ENCODE results near the gene VGLL1. TPM values are rescaled to one million over a fixed set of nuclear protein-coding genes. Genes with fewer than 3 reads are reported as not detected.

VGLL1 gene
- total RNA-seq, 2 experiments from 2014 or later: not detected

DNA sequence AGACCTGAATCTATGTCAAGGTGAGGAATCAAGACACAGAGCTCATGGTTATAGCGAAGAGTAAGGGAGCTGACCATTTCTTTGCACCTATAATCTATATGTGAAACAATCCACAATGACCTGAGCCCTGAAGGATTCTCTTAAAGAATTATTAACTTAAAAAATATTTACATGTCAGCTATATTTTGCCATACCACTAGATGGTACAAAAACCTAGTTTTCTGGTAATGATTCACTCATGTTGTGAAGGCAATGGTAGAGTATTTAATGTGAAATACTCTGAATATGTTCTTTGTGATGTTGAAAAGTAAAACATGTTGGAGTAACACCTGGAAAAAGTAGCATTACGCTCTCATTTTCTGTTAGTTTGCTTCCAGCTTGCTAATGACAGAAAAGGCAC, 40.0 kb downstream of the VGLL1 start:
- ChIA-PET CTCF (interaction anchor here (1.3 to 1.4 kb wide), 2 partner anchors 47 to 125 kb away, joined by 3 to 5 read pairs; no protein-coding TSS in a partner anchor), POLR2A (interaction anchor here (0.5 kb wide), 1 partner anchor 185 kb away, joined by 3 read pairs; no protein-coding TSS in a partner anchor)
- Mint-ChIP-seq H3K4me3 (no peak overlapping the region), H3K4me1 (ENCODE audit: low read depth) (peaks cover 15% of the 10 kb centered on the region), H3K36me3 (ENCODE audit: low read depth) (no peaks in the 10 kb centered on the region), H3K27ac (peak overlapping the region; percentile 9), H3K27me3 (ENCODE audit: low read depth) (no peaks in the 10 kb centered on the region), H3K9me3 (ENCODE audit: insufficient read depth) (no peaks in the 10 kb centered on the region)
- no peak for ATAC-seq
- DNase-seq: no peak

DNA sequence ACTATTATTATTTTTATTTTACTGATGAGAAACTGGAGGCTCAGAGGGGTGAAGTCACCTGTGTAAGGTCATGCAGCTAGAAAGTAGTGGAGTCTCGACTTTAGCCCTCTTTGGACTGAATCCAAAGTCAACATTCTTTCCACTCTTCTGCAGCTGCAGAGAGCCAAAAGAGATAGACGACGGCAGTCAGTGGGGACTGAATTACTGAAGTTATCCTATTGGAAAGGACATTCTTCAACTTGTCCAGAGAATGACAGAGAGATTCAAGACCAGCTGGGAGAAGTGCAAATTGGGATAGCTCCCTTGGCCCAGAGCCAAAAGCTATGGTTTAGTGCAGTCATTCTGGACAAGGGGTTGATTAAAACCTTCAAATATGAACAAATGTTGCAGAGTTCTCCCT, 42.5 kb downstream of the VGLL1 start:
- CTCF ChIA-PET: interaction anchor here (0.8 to 4.0 kb wide), 3 partner anchors 12 to 136 kb away, joined by 3 to 34 read pairs (median 3); no protein-coding TSS in a partner anchor
- Mint-ChIP-seq H3K36me3 (ENCODE audit: low read depth) (no peaks in the 10 kb centered on the region), H3K27ac (no peak overlapping the region), H3K4me3 (no peak overlapping the region), H3K27me3 (ENCODE audit: low read depth) (no peaks in the 10 kb centered on the region), H3K9me3 (ENCODE audit: insufficient read depth) (no peaks in the 10 kb centered on the region), H3K4me1 (ENCODE audit: low read depth) (peaks cover 29% of the 10 kb centered on the region)
- DNase-seq (no peak), ATAC-seq (no peak)
- POLR2A ChIA-PET: no interaction called here

DNA sequence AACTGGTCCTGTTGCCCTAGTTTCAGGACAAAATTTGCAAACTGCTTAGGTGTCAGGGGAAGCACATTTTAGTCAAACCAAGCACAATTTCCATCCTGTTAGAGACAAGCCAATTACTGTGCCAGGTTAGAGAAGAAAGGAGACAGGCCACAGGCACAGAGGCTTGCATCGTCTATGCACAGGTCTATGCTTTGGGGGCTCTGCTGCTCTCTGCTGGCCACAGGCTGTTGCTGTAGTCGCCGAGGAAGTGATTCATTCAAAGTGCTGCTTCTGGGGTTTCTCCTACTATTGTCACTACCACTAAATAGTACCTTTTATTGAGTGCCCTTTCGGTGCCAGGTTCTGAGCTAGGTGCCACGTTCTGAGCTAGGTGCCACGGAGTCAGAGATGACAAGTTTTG, 45.5 kb downstream of the VGLL1 start:
- Mint-ChIP-seq H3K27me3 (ENCODE audit: low read depth) (no peaks in the 10 kb centered on the region), H3K4me3 (no peak overlapping the region), H3K36me3 (ENCODE audit: low read depth) (no peaks in the 10 kb centered on the region), H3K4me1 (ENCODE audit: low read depth) (peaks cover 24% of the 10 kb centered on the region), H3K27ac (peak overlapping the region; percentile 76), H3K9me3 (ENCODE audit: insufficient read depth) (no peaks in the 10 kb centered on the region)
- peak; percentile 84 for DNase-seq
- ChIA-PET CTCF (interaction anchor here (0.6 to 4.0 kb wide), 31 partner anchors 9 to 240 kb away, joined by 3 to 34 read pairs (median 4); no protein-coding TSS in a partner anchor), POLR2A (no interaction called here)
- ATAC-seq: peak; percentile 99

DNA sequence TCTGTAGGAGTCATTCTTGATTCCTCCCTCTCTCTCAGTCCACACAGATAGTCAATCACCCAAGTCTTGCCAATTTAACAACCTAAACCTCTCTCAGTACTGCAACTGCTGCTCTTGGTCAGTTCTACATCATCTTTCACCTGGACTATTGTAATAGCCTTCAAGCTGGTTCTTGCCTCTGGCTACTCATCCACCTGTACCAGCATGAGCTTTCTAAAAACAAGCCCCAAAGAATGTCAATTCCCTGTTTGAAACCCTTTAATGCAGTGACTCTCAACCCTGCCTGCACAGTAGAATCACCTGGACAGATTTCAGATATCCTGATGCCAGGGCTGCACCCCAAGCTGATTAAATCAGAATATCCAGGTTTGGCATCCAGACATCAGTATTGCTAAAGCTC, 48.3 kb downstream of the VGLL1 start:
- ChIA-PET CTCF (interaction anchor here (1.4 kb wide), 1 partner anchor 114 kb away, joined by 5 read pairs; no protein-coding TSS in a partner anchor), POLR2A (interaction anchor here (1.4 kb wide), 1 partner anchor 300 kb away, joined by 4 read pairs; the partner anchor contains the start of gene RBMX)
- Mint-ChIP-seq H3K4me3 (no peak overlapping the region), H3K27ac (no peak overlapping the region), H3K4me1 (ENCODE audit: low read depth) (peaks cover 30% of the 10 kb centered on the region), H3K9me3 (ENCODE audit: insufficient read depth) (no peaks in the 10 kb centered on the region), H3K36me3 (ENCODE audit: low read depth) (no peaks in the 10 kb centered on the region), H3K27me3 (ENCODE audit: low read depth) (no peaks in the 10 kb centered on the region)
- DNase-seq (no peak), ATAC-seq (no peak)

DNA sequence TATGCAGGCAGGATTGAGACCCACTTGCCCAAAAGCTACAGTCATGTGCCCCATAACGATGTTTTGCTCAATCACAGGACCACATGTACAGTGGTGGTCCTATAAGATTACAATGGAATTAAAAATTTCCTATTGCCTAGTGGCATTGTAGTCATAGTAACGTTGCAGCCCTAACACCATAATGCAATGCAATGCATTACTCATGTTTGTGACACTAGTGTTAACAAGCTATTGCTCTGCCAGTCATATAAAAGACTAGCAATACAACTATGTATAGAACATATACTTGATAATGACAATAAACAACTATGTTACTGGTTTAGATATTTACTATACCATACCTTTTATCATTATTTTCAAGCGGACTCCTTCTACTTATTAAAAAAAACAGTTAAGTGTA, 50.6 kb downstream of the VGLL1 start:
- no peak overlapping the region for H3K4me3 Mint-ChIP-seq
- H3K27ac Mint-ChIP-seq: no peak overlapping the region
- peaks cover 45% of the 10 kb centered on the region for H3K4me1 Mint-ChIP-seq (ENCODE audit: low read depth)
- ChIA-PET CTCF (interaction anchor here (0.7 to 1.1 kb wide), 2 partner anchors 114 to 342 kb away, joined by 3 to 4 read pairs; no protein-coding TSS in a partner anchor), POLR2A (no interaction called here)
- H3K36me3 Mint-ChIP-seq (ENCODE audit: low read depth): no peaks in the 10 kb centered on the region
- no peaks in the 10 kb centered on the region for H3K9me3 Mint-ChIP-seq (ENCODE audit: insufficient read depth)
- no peaks in the 10 kb centered on the region for H3K27me3 Mint-ChIP-seq (ENCODE audit: low read depth)
- ATAC-seq (no peak), DNase-seq (no peak)

DNA sequence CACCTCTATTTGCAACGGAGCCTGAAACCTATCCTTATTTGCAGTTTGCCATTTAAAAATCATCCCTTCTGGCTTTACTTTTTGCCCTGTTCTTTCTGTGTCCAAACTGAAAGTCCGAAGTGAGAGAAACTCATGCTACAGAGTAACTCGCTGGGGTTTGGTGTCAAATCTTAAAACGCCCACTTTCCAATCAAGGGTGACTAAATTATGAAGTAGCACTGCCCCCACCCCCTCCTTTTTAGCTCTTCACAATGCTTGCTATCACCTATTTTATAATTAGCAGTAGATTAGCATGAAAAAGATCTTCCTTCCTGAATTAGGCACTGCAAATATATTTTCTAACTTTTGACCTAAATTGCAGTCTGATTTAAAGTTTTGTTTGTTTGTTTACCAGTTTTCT, 52.5 kb downstream of the VGLL1 start:
- no peaks in the 10 kb centered on the region for H3K27me3 Mint-ChIP-seq (ENCODE audit: low read depth)
- CTCF ChIA-PET: interaction anchor here (0.8 to 0.9 kb wide), 2 partner anchors 11 to 110 kb away, joined by 3 to 4 read pairs; no protein-coding TSS in a partner anchor

DNA sequence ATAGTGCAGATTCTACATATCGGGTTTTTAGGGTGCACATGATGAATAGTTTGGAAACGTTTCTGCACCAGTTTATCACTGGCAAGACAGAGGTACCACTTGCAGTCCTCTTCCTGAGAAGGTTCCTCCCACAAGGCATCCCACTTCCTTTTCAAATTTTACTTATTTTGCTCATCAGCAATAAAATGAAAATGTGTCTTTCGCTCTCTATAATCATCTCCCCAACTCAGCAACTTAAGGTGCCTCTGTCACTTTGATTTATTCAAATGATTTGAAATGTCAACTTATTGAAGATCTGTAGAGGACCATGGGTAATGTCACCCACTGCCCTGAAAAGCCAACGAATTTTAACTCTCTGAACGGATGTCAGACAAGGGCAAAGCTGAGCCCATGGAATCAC, 53.2 kb downstream of the VGLL1 start:
- Mint-ChIP-seq H3K36me3 (ENCODE audit: low read depth) (no peaks in the 10 kb centered on the region), H3K27ac (peak overlapping the region; percentile 90), H3K27me3 (ENCODE audit: low read depth) (no peaks in the 10 kb centered on the region), H3K4me1 (ENCODE audit: low read depth) (peaks cover 57% of the 10 kb centered on the region), H3K4me3 (peak overlapping the region; percentile 52), H3K9me3 (ENCODE audit: insufficient read depth) (no peaks in the 10 kb centered on the region)
- no peak for DNase-seq
- CTCF ChIA-PET: interaction anchor here (0.8 to 1.3 kb wide), 3 partner anchors 12 to 110 kb away, joined by 3 to 4 read pairs (median 3); no protein-coding TSS in a partner anchor
- ATAC-seq: no peak
- POLR2A ChIA-PET: no interaction called here

More for the DNA sequence above, 52.5 kb downstream of the VGLL1 start:
- H3K27ac Mint-ChIP-seq: peak overlapping the region; percentile 4
- H3K4me3 Mint-ChIP-seq: no peak overlapping the region
- no peak for DNase-seq
- ATAC-seq: no peak
- H3K9me3 Mint-ChIP-seq (ENCODE audit: insufficient read depth): no peaks in the 10 kb centered on the region
- H3K36me3 Mint-ChIP-seq (ENCODE audit: low read depth): no peaks in the 10 kb centered on the region
- H3K4me1 Mint-ChIP-seq (ENCODE audit: low read depth): peaks cover 51% of the 10 kb centered on the region
- POLR2A ChIA-PET: no interaction called here

DNA sequence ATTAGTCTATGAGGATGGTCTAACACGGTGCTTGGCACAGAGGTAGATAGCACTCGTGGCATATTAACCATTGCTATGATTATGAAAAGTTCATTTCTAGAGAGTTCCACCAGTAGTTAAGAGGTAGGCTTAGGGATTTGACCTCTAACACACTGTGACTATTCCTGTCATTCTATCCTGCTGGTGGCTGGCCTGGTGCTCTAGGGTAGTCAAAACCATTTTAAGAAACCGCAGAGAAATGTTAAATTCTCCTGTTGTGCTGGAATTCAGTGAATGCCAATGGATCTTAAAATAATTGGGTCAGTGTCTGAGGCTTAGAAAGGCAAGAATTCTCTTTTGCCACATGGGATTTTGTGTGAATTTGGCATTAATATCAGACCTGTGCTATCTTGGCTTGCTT, 53.9 kb downstream of the VGLL1 start:
- ATAC-seq: no peak
- ChIA-PET CTCF (interaction anchor here (1.0 to 1.6 kb wide), 6 partner anchors 8 to 109 kb away, joined by 3 to 8 read pairs (median 4); no protein-coding TSS in a partner anchor), POLR2A (interaction anchor here (1.9 kb wide), 1 partner anchor 295 kb away, joined by 6 read pairs; the partner anchor contains the start of gene RBMX)
- Mint-ChIP-seq H3K27me3 (ENCODE audit: low read depth) (no peaks in the 10 kb centered on the region), H3K36me3 (ENCODE audit: low read depth) (no peaks in the 10 kb centered on the region), H3K9me3 (ENCODE audit: insufficient read depth) (no peaks in the 10 kb centered on the region), H3K27ac (peak overlapping the region; percentile 90), H3K4me1 (ENCODE audit: low read depth) (peaks cover 58% of the 10 kb centered on the region), H3K4me3 (no peak overlapping the region)
- DNase-seq: no peak

DNA sequence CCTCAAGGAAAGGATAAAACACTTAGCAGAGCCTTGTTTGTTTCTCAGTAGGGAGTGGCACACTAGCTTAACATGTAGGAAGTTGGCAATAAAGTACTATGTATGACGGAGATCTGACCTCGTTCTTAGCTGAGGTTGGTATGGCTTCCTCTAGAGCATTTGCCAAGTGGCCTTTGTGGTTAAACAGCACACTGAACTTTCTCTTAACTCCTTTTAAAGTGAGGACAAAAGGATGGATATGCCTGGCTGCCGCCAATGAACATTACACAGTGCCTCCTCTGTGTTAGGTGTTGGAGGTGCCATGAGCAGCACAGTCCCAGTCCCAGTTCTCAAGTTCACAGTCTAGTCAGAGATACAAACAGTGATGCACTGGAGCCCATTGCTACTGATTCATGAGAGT, 54.4 kb downstream of the VGLL1 start:
- H3K27me3 Mint-ChIP-seq (ENCODE audit: low read depth): no peaks in the 10 kb centered on the region
- ChIA-PET POLR2A (interaction anchor here (1.9 kb wide), 1 partner anchor 294 kb away, joined by 6 read pairs; the partner anchor contains the start of gene RBMX), CTCF (interaction anchor here (1.0 to 1.6 kb wide), 6 partner anchors 8 to 108 kb away, joined by 3 to 8 read pairs (median 4); no protein-coding TSS in a partner anchor)
- DNase-seq (peak; percentile 44), ATAC-seq (peak; percentile 78)
- H3K36me3 Mint-ChIP-seq (ENCODE audit: low read depth): no peaks in the 10 kb centered on the region
- H3K9me3 Mint-ChIP-seq (ENCODE audit: insufficient read depth): no peaks in the 10 kb centered on the region
- H3K27ac Mint-ChIP-seq: peak overlapping the region; percentile 90
- H3K4me3 Mint-ChIP-seq: no peak overlapping the region
- peaks cover 58% of the 10 kb centered on the region for H3K4me1 Mint-ChIP-seq (ENCODE audit: low read depth)

DNA sequence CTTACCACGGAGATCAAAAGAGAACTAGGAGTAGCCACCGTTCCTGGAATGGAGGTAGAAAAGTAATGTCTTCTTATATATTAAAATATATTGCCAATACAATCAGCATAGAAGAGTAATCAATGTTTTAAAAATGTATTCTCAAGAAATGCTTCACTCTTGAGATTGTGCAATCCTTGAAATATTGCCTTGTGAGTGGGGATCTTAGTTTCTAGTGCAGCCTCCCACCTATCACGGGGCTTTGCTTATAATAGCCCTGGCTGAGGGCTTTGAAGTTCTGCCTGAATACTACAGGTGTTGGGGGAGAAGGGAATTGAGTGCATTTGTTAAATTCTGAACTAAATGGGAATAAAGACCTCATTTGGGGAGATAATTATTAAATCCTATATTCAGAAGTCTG, 55.5 kb downstream of the VGLL1 start:
- ChIA-PET CTCF (interaction anchor here (1.6 kb wide), 1 partner anchor 9 kb away, joined by 8 read pairs; no protein-coding TSS in a partner anchor), POLR2A (interaction anchor here (1.9 kb wide), 1 partner anchor 293 kb away, joined by 6 read pairs; the partner anchor contains the start of gene RBMX)
- DNase-seq (no peak), ATAC-seq (no peak)
- H3K9me3 Mint-ChIP-seq (ENCODE audit: insufficient read depth): no peaks in the 10 kb centered on the region
- no peaks in the 10 kb centered on the region for H3K27me3 Mint-ChIP-seq (ENCODE audit: low read depth)
- H3K4me3 Mint-ChIP-seq: peak overlapping the region; percentile 55
- H3K27ac Mint-ChIP-seq: peak overlapping the region; percentile 90
- no peaks in the 10 kb centered on the region for H3K36me3 Mint-ChIP-seq (ENCODE audit: low read depth)
- peaks cover 58% of the 10 kb centered on the region for H3K4me1 Mint-ChIP-seq (ENCODE audit: low read depth)

DNA sequence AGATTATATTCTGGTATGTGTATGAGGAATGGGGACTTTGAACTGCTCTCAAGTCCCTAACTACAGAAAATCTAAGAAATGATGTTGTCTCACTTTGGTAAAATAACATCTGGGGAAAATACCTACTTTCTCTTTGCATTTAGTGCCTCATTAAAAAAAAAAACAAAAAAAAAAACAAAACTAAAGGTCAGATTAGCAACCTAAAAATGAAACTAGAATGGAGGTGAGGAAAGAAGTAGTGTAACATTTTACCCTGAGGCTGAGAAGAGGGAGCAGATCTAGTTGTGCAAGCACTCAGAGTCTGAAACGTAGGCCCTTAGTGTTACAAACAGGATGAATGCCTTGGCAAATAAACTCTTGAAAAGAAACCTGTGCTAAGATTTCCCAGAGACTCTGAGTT, 56.0 kb downstream of the VGLL1 start:
- H3K27ac Mint-ChIP-seq: peak overlapping the region; percentile 90
- no peaks in the 10 kb centered on the region for H3K36me3 Mint-ChIP-seq (ENCODE audit: low read depth)
- no peak for DNase-seq
- CTCF ChIA-PET: interaction anchor here (1.0 to 1.4 kb wide), 4 partner anchors 10 to 107 kb away, joined by 3 to 4 read pairs (median 3); no protein-coding TSS in a partner anchor
- no peaks in the 10 kb centered on the region for H3K9me3 Mint-ChIP-seq (ENCODE audit: insufficient read depth)
- no peaks in the 10 kb centered on the region for H3K27me3 Mint-ChIP-seq (ENCODE audit: low read depth)
- ATAC-seq: peak; percentile 57
- peak overlapping the region; percentile 55 for H3K4me3 Mint-ChIP-seq
- POLR2A ChIA-PET: no interaction called here
- peaks cover 58% of the 10 kb centered on the region for H3K4me1 Mint-ChIP-seq (ENCODE audit: low read depth)

DNA sequence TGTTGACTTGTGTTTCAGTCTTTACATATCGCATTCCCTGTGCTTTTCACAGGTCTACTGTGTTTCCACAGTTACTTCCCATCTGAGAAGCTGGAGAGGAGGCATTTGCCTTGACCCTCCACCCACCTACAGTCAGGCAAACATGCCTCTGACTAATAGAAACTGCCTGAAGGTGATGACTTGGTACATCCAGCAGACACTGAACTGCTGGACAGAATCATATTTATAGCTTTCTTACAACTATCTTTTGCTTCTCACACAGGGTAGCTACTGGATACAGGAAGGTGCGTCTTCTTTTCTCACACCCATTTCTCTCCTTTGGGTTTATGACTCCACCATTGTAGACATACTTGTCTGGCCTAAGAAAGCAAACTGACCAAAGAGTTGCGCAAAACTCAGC, 58.0 kb downstream of the VGLL1 start:
- ChIA-PET POLR2A (interaction anchor here (0.8 kb wide), 1 partner anchor 28 kb away, joined by 3 read pairs; no protein-coding TSS in a partner anchor), CTCF (interaction anchor here (1.2 kb wide), 1 partner anchor 12 kb away, joined by 4 read pairs; no protein-coding TSS in a partner anchor)
- H3K4me3 Mint-ChIP-seq: no peak overlapping the region
- H3K27me3 Mint-ChIP-seq (ENCODE audit: low read depth): no peaks in the 10 kb centered on the region
- H3K36me3 Mint-ChIP-seq (ENCODE audit: low read depth): peaks cover 3% of the 10 kb centered on the region
- H3K4me1 Mint-ChIP-seq (ENCODE audit: low read depth): peaks cover 47% of the 10 kb centered on the region
- no peak for DNase-seq
- H3K27ac Mint-ChIP-seq: no peak overlapping the region
- no peak for ATAC-seq
- H3K9me3 Mint-ChIP-seq (ENCODE audit: insufficient read depth): peaks cover 7% of the 10 kb centered on the region

Measured in activated CD8-positive, alpha-beta T cell treated with anti-CD3 and anti-CD28 coated beads, Interleukin-2, amount 10 ng/mL, durations not matched to agents 7 days and 5 days (primary cell).